ENCODE data around the gene CTIF. TPM values are rescaled to one million over a fixed set of nuclear protein-coding genes. Genes with fewer than 3 reads are reported as not detected.

CTIF gene
- total RNA-seq, 4 donors from 2014 or later = 72.2 to 137 (median 86.5) TPM

DNA sequence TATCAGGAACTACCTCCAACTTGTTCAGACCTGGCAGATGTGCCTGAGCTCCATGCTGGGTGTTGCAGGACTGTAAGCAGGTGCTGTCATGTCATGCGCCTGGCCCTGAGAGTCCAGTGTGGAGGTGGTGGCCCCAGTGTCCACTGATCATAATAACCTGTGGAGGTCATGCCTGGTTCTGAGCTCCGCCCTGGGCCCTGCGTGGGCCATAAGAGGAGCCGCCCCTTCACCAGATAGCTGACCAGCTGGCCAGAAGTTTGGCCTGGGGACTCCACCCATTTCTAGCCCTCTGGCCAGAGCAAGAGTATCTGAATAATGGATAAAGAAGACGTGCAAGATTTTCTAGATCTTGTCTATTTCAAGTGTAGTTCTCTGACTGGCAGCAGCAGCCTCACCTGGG is 72.4 kb downstream of the CTIF start:
- TF ChIP-seq EP300 (IDR thresholded peaks at IDR 0.05) (no peak), POLR2A (IDR thresholded peaks at IDR 0.05) (no peak)
- TF ChIP-seq, protein P1, sequence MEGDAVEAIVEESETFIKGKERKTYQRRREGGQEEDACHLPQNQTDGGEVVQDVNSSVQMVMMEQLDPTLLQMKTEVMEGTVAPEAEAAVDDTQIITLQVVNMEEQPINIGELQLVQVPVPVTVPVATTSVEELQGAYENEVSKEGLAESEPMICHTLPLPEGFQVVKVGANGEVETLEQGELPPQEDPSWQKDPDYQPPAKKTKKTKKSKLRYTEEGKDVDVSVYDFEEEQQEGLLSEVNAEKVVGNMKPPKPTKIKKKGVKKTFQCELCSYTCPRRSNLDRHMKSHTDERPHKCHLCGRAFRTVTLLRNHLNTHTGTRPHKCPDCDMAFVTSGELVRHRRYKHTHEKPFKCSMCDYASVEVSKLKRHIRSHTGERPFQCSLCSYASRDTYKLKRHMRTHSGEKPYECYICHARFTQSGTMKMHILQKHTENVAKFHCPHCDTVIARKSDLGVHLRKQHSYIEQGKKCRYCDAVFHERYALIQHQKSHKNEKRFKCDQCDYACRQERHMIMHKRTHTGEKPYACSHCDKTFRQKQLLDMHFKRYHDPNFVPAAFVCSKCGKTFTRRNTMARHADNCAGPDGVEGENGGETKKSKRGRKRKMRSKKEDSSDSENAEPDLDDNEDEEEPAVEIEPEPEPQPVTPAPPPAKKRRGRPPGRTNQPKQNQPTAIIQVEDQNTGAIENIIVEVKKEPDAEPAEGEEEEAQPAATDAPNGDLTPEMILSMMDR (IDR thresholded peaks at IDR 0.05) = no peak
- no peak for DNase-seq (ENCODE audit: low spot score in 2 of 2)
- Histone ChIP-seq H3K27me3 (no peaks in the 10 kb centered on the region), H3K9me3 (no peaks in the 10 kb centered on the region), H3K4me3 (no peak overlapping the region), H3K27ac (no peak overlapping the region), H3K36me3 (no peaks in the 10 kb centered on the region), H3K4me1 (peaks cover 0 to 60% (median 6%) of the 10 kb centered on the region in 4 donors)
- WGBS, 2 donors = 87 to 93% methylated on average over 4 to 5 of the region's 5 CpGs

DNA sequence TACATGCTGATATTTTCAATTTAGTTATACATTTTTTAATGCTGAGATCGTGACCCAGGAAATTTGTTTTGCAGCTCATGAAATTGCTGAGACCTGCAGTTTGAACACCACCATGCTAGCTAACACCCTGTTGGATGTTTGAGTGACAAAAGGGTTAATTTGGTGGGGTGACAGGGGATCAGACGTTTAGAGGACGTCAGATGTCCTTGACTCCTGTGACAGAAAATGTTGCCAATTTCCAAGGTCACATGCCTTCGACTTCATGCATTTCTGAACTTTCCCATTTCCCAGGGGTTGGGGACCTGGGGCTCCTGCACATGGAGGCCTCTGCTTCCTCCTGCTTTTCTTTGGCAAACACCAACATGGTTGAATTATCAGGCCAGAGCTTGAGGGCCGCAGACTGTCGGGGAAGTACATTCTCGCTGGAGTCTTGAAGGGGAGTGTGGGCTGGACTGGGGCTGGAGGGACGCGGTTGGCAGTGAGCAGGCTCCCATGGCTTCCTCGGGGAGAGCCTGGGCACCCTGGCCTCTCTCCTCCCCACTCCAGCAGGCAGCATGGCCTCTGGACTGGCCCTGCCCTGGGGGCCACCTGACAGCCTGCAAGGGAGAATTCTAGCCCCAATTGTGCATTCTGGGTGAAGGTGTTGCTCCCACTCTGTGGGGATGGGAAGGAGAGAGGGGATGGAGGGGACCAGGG is 73.1 kb downstream of the CTIF start:
- no peaks in the 10 kb centered on the region for H3K9me3 ChIP-seq
- WGBS, 2 donors = 67 to 77% methylated on average over 9 to 10 of the region's 10 CpGs
- H3K36me3 ChIP-seq = no peaks in the 10 kb centered on the region
- H3K27ac ChIP-seq = no peak overlapping the region
- no peak for DNase-seq (ENCODE audit: low spot score in 2 of 2)
- no peak overlapping the region for H3K4me3 ChIP-seq
- peaks cover 0 to 60% (median 13%) of the 10 kb centered on the region in 4 donors for H3K4me1 ChIP-seq
- no peaks in the 10 kb centered on the region for H3K27me3 ChIP-seq
- TF ChIP-seq POLR2A (IDR thresholded peaks at IDR 0.05) (no peak), EP300 (IDR thresholded peaks at IDR 0.05) (no peak)
- TF ChIP-seq, protein P1 (IDR thresholded peaks at IDR 0.05) = no peak

DNA sequence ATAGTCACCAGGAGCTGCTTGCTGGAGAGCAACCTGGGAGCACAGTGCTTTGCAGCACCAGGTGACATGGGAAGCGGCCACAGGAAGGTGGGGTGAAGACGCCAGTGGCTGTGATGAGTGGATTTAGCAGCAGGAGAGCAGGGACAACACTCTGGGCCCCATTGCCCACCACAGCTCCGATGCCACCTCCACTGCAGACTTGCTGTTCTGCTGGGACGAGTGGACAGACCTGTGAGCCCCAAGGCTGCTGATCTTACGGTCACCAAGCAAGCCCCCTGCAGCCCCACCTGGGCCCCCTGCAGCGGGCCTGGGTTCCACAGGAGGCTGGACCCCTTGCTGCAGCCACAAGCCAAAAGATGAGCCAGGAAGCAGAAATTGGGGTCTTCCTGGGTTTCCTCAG is 73.7 kb downstream of the CTIF start:
- WGBS, 2 donors = 95 to 98% methylated on average over 2 to 6 of the region's 6 CpGs
- Histone ChIP-seq H3K27ac (peak overlapping the region in 1 of 4 donors; percentile 75), H3K4me3 (no peak overlapping the region), H3K36me3 (no peaks in the 10 kb centered on the region), H3K4me1 (peaks cover 0 to 60% (median 18%) of the 10 kb centered on the region in 4 donors), H3K9me3 (no peaks in the 10 kb centered on the region), H3K27me3 (no peaks in the 10 kb centered on the region)
- TF ChIP-seq POLR2A (IDR thresholded peaks at IDR 0.05) = no peak
- TF ChIP-seq, protein P1 (IDR thresholded peaks at IDR 0.05) = no peak
- no peak for TF ChIP-seq EP300 (IDR thresholded peaks at IDR 0.05)
- DNase-seq (ENCODE audit: low spot score in 2 of 2) = no peak

DNA sequence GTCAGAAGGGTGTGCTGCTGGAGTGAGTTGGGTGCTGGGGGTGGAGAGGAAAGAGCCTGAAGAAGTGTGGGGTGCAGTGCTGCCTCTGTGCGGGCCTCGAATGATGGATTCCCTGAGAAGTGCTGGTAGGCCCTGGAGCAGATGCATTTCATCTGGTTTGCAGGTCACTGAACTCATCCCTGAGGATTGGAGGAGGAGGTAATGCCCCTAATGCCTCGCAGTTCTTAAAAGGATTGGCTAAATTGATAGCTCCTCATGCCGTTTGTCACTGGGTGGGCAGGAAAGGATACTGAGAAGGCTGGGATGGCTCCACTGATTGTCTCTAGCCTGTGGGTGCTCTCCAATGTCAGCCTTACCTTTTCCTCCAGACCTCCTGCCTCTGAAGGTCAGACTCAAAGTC is 74.1 kb downstream of the CTIF start:
- Histone ChIP-seq H3K4me3 (no peak overlapping the region), H3K27me3 (no peaks in the 10 kb centered on the region), H3K9me3 (no peaks in the 10 kb centered on the region), H3K27ac (peak overlapping the region in 3 of 4 donors; percentile 5 to 75 (median 42)), H3K4me1 (peaks cover 0 to 60% (median 20%) of the 10 kb centered on the region in 4 donors), H3K36me3 (no peaks in the 10 kb centered on the region)
- WGBS, 2 donors = 62 to 64% methylated on average over 4 of the region's 4 CpGs
- TF ChIP-seq POLR2A (IDR thresholded peaks at IDR 0.05) (no peak), EP300 (IDR thresholded peaks at IDR 0.05) (no peak)
- TF ChIP-seq, protein P1 (IDR thresholded peaks at IDR 0.05) = no peak
- DNase-seq (ENCODE audit: low spot score in 2 of 2) = no peak

DNA sequence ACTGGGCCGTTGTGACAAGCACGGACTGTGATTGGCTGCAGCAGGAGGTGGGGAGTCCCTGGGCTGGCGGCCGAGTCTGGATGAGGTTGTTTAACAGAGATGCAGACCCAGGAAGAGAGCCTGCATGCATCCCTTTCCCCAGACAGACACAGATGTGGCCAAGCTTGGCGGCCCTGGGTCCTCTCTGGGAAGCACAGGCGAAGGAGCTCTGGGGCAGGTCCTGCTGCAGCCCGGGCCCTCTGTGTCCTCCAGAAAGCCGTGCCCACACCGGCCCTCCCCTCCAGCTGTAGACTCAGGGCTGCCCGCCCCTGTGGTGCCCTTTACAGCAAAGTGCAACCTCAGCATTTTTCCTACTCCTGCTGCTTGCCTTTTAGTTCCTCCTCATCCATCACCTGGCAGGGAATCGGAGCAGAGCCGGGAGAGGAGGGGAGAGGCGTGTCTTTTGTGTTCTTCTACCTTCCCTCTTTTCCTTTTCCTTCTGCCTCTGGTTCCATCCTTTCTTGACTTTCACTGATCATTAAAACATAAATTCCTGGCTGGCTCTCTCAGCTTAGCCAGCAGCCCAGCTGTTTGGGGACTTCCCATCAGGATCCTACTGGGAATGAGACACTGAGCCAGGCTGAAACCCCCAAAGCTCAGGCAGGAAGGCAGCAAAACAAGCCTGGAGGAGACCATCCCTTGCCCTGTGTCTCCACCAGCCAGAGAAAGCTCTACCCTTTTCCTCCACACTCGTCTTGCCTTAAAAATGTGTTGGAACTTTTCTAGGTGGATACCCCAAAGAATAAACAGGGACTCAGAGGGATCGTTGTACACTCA is 75.0 kb downstream of the CTIF start:
- WGBS, 2 donors = 45 to 50% methylated on average over 15 of the region's 15 CpGs
- TF ChIP-seq EP300 (IDR thresholded peaks at IDR 0.05) (no peak), POLR2A (IDR thresholded peaks at IDR 0.05) (no peak)
- TF ChIP-seq, protein P1 (IDR thresholded peaks at IDR 0.05) = no peak
- no peak overlapping the region for H3K4me3 ChIP-seq
- H3K9me3 ChIP-seq = no peaks in the 10 kb centered on the region
- H3K4me1 ChIP-seq = peaks cover 0 to 60% (median 21%) of the 10 kb centered on the region in 4 donors
- no peaks in the 10 kb centered on the region for H3K27me3 ChIP-seq
- peak overlapping the region in 2 of 4 donors; percentile 5 to 75 for H3K27ac ChIP-seq
- H3K36me3 ChIP-seq = no peaks in the 10 kb centered on the region
- peak; percentile 67 to 71 for DNase-seq (ENCODE audit: low spot score in 2 of 2)
